Activated CD4-positive, alpha-beta T cell treated with anti-CD3 and anti-CD28 coated beads, Interleukin-2, amount 10 ng/mL, durations not matched to agents 7 days and 5 days (primary cell): Measurements from ENCODE around the gene STPG1. TPM values are rescaled to one million over a fixed set of nuclear protein-coding genes. Genes with fewer than 3 reads are reported as not detected.

ENCODE experiments used
- CTCF ChIA-PET: fragments of 350-600 bp; sonication (Branson Sonifier 250); formaldehyde crosslinking; loops from one replicate; lab custom pipeline; 2021; ENCODE audit warnings: antibody characterized with exemption; lab: Charles Lee
- POLR2A ChIA-PET: fragments of 350-600 bp; sonication (Branson Sonifier 250); formaldehyde crosslinking; loops from one replicate; lab custom pipeline; 2021; ENCODE audit warnings: antibody characterized with exemption; lab: Charles Lee
- DNase-seq: peaks from one replicate; pipeline ENCODE4 v3.0.0-alpha.2; 2020
- H3K27ac Mint-ChIP-seq: one replicate; pipeline ENCODE4 v1.8.0; 2021; ENCODE audit warnings: mild to moderate bottlenecking, moderate library complexity, mixed read lengths
- H3K27me3 Mint-ChIP-seq: one replicate; pipeline ENCODE4 v1.8.0; 2021; ENCODE audit warnings: mixed read lengths
- H3K36me3 Mint-ChIP-seq: one replicate; pipeline ENCODE4 v1.8.0; 2021; ENCODE audit warnings: low read depth, mixed read lengths
- H3K4me1 Mint-ChIP-seq: one replicate; pipeline ENCODE4 v1.8.0; 2021; ENCODE audit warnings: mixed read lengths
- H3K4me3 Mint-ChIP-seq: one replicate; pipeline ENCODE4 v1.8.0; 2021; ENCODE audit warnings: mild to moderate bottlenecking, moderate library complexity, mixed read lengths
- H3K9me3 Mint-ChIP-seq: one replicate; pipeline ENCODE4 v1.8.0; 2021; ENCODE audit warnings: mixed read lengths
- total RNA-seq, 2 experiments: library from RNA; stranded (reverse); gene quantifications; one replicate each; pipeline ENCODE4 v1.2.3, GENCODE V29; 2021

Gene STPG1
- total RNA-seq, 2 experiments from 2014 or later: 10.0 to 11.0 TPM

DNA sequence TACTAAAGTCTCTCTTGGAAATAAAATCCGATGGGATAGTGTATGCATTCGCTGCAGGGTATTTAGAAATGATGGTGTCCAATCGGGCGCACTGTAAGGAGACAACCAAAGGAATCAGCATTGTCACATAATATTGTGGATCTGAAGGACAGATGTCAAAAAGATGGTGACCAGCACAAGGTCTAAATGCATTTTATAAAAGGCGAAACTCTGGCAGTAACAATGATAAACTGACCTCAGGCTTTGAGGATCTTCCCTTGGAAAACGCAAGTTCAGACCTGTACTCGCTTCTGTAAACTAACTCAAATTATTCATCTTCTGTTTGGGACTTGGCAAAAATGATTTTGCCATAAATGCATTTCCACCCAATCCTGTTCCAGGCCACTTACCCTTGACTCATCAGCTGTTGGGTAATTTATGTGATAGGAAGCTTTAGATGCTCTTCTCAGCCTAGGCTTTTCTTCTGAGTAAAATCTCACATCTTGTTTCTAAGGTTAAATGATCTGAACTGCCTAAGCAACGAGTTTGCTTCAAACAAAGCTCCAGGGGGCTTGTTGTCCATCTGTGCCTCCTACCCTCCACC is 33.8 kb downstream of the STPG1 start:
- POLR2A ChIA-PET: no interaction called here
- Mint-ChIP-seq H3K27me3 (no peaks in the 10 kb centered on the region), H3K9me3 (no peaks in the 10 kb centered on the region), H3K4me1 (peaks cover 14% of the 10 kb centered on the region), H3K36me3 (peaks cover 10% of the 10 kb centered on the region), H3K27ac (no peak overlapping the region), H3K4me3 (no peak overlapping the region)
- CTCF ChIA-PET: interaction anchor here (1.5 to 1.7 kb wide), 2 partner anchors 13 to 181 kb away, joined by 4 to 6 read pairs; no protein-coding TSS in a partner anchor
- no peak for DNase-seq

DNA sequence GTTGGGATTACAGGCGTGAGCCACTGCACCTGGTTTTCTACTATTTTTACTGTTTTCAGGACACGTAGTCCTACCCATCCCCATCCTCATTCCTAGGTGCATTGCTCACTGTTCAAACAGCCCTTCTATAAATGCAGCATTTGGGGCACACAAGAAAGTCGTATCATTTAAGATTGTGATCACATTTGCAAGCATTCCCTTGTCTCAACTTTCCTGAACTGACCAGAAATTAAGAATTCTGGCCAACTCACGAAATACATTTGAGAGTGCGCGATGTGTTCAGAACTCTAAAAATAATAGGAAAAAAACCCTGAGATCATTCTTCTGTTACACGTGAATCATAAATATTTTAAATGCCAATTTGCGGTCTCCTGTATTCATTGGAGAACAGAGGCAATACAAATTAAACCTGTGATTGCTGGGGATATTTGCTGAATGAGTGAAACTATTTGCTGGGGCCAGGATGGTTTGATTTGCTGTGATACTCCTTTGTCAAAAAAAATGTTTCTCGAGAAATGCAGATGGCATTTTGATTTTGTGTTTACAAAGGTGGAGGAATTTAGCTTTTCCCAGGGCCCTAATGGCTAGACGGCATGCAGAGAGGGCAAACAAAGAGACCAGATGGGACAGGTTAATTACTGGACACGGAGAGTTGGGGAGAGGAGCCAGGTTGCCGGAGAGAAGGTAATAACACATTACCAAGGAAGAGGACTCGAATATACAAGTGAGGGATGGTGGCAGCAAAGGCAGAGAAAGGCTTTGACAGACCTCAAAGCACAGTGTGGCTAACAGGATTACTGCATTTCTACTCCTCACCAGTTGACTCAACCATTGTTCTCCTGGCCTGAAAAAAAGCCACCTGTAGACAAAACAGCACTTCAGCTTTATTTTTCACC is 38.4 kb downstream of the STPG1 start:
- no peak overlapping the region for H3K4me3 Mint-ChIP-seq
- CTCF ChIA-PET: interaction anchor here (1.5 kb wide), 1 partner anchor 9 kb away, joined by 3 read pairs; no protein-coding TSS in a partner anchor

GRCh38 chr1:24373710-24374109 is 39.9 kb downstream of the STPG1 start:
- Mint-ChIP-seq H3K4me1 (no peaks in the 10 kb centered on the region), H3K4me3 (no peak overlapping the region), H3K27me3 (no peaks in the 10 kb centered on the region), H3K9me3 (no peaks in the 10 kb centered on the region), H3K36me3 (peaks cover under 1% of the 10 kb centered on the region), H3K27ac (no peak overlapping the region)
- no peak for DNase-seq
- ChIA-PET POLR2A (no interaction called here), CTCF (interaction anchor here (0.8 to 1.2 kb wide), 4 partner anchors 11 to 153 kb away, joined by 3 to 4 read pairs (median 3); no protein-coding TSS in a partner anchor)

More for the DNA sequence above, 38.4 kb downstream of the STPG1 start:
- Mint-ChIP-seq H3K9me3 (no peaks in the 10 kb centered on the region), H3K36me3 (peaks cover 5% of the 10 kb centered on the region), H3K27ac (no peak overlapping the region), H3K27me3 (no peaks in the 10 kb centered on the region), H3K4me1 (no peaks in the 10 kb centered on the region)
- POLR2A ChIA-PET: no interaction called here
- no peak for DNase-seq

DNA sequence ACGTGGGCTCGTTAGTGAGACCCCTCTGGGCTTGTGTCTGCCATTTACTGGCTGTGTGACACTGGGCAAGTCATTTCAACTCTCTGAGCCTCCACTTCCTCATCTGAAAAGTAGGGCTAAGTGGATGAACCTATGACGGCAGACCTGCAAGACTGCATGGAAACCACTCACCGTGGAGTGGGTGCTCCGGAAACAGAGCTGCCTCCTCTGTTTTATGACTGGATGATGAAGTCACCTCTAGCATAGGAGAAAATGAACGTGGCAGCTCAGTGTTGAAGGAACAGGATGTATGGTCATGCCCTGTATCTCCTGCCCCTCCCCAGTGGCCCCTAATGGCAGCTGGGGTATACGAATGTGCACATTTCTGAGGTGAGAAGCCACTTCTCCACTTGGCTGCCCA is 40.5 kb downstream of the STPG1 start:
- H3K4me3 Mint-ChIP-seq: no peak overlapping the region
- no peaks in the 10 kb centered on the region for H3K9me3 Mint-ChIP-seq
- H3K27me3 Mint-ChIP-seq: no peaks in the 10 kb centered on the region
- no peaks in the 10 kb centered on the region for H3K36me3 Mint-ChIP-seq
- ChIA-PET CTCF (interaction anchor here (0.8 to 1.0 kb wide), 2 partner anchors 15 to 152 kb away, joined by 3 to 4 read pairs; no protein-coding TSS in a partner anchor), POLR2A (no interaction called here)
- no peak for DNase-seq
- H3K27ac Mint-ChIP-seq: no peak overlapping the region
- H3K4me1 Mint-ChIP-seq: no peaks in the 10 kb centered on the region

DNA sequence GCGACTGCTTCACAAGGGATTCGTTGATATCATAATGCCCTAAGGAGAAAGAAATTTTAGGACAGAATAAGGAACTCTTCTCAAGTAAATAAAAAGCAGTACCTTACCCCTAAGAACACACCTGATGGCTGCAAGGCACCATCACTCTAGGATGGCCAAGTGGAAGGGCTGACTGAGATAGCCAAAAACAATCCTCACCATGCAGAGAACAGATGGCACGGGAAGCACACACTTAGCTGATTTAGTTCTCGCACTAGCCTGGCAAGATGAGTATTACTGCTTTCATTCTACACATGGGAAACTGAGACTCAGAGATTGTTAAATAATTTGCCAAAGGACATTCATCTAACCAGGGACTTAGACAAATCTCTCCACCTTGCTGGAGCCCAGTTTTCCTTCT is 43.8 kb downstream of the STPG1 start:
- Mint-ChIP-seq H3K27me3 (no peaks in the 10 kb centered on the region), H3K27ac (no peak overlapping the region), H3K9me3 (no peaks in the 10 kb centered on the region), H3K4me1 (peaks cover 14% of the 10 kb centered on the region), H3K4me3 (no peak overlapping the region), H3K36me3 (no peaks in the 10 kb centered on the region)
- ChIA-PET CTCF (interaction anchor here (0.7 to 0.8 kb wide), 2 partner anchors 54 to 311 kb away, joined by 3 to 4 read pairs; no protein-coding TSS in a partner anchor), POLR2A (no interaction called here)
- DNase-seq: no peak

DNA sequence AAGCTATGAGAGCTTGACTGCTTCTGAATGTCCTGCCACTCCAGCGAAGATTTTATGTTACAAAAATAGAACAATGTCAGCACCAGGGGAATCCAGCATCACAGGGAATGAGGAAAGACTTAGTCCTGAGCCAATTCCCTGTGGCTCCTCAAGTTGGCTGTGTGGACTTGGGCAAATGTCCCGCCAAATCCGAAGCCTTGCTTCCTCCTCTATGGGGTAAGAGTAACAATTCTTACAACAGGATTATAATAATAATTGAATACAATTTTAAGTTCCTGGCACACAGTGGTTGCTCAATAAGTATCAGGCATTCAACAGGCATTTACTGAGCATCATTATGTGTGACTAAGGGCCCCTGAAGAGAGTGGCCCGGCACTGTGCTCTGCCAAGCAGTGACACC is 44.4 kb downstream of the STPG1 start:
- no peak for DNase-seq
- no peaks in the 10 kb centered on the region for H3K36me3 Mint-ChIP-seq
- ChIA-PET POLR2A (no interaction called here), CTCF (interaction anchor here (0.8 to 2.2 kb wide), 4 partner anchors 23 to 1166 kb away, joined by 3 to 6 read pairs (median 4); partner anchors contain the start of gene NIPAL3)
- no peaks in the 10 kb centered on the region for H3K9me3 Mint-ChIP-seq
- no peak overlapping the region for H3K27ac Mint-ChIP-seq
- H3K4me1 Mint-ChIP-seq: peaks cover 16% of the 10 kb centered on the region
- H3K27me3 Mint-ChIP-seq: no peaks in the 10 kb centered on the region
- H3K4me3 Mint-ChIP-seq: no peak overlapping the region

- ChIA-PET POLR2A (no interaction called here), CTCF (interaction anchor here (1.0 to 2.2 kb wide), 7 partner anchors 13 to 216 kb away, joined by 3 to 8 read pairs (median 4); no protein-coding TSS in a partner anchor)
- Mint-ChIP-seq H3K4me1 (peaks cover 16% of the 10 kb centered on the region), H3K4me3 (no peak overlapping the region), H3K27me3 (no peaks in the 10 kb centered on the region), H3K9me3 (no peaks in the 10 kb centered on the region), H3K36me3 (no peaks in the 10 kb centered on the region), H3K27ac (no peak overlapping the region)
- DNase-seq: no peak
Measured at GRCh38 chr1:24366707-24367106, 46.9 kb downstream of the STPG1 start.

GRCh38 chr1:24364975-24365678 is 48.5 kb downstream of the STPG1 start:
- POLR2A ChIA-PET: no interaction called here
- peaks cover 16% of the 10 kb centered on the region for H3K4me1 Mint-ChIP-seq
- H3K27ac Mint-ChIP-seq: no peak overlapping the region
- H3K36me3 Mint-ChIP-seq: no peaks in the 10 kb centered on the region
- H3K27me3 Mint-ChIP-seq: no peaks in the 10 kb centered on the region
- H3K9me3 Mint-ChIP-seq: no peaks in the 10 kb centered on the region
- CTCF ChIA-PET: interaction anchor here (1.2 to 1.7 kb wide), 6 partner anchors 12 to 163 kb away, joined by 3 to 6 read pairs (median 4); no protein-coding TSS in a partner anchor
- DNase-seq: peak; percentile 37
- no peak overlapping the region for H3K4me3 Mint-ChIP-seq

DNA sequence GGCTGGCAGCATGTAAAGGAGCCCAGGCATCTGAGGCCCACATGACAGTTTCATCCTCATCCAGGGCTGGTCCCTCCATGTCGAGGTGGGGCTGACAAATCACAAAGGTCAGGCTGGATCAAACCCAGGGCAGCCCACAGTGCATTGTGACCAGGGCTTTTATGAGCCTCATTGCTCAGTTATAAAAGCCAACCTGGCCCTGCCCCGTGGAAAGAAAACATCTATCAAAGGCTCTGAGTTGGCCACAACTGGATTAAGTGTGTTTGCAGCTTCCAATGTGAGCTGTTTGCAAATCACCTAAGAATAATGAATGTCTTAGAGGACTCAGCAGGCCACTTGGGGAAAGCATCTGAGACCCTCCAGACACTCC is 49.0 kb downstream of the STPG1 start:
- no peak for DNase-seq
- H3K27me3 Mint-ChIP-seq: no peaks in the 10 kb centered on the region
- peaks cover 16% of the 10 kb centered on the region for H3K4me1 Mint-ChIP-seq
- CTCF ChIA-PET: interaction anchor here (0.9 to 1.2 kb wide), 2 partner anchors 26 to 27 kb away, joined by 3 read pairs; no protein-coding TSS in a partner anchor
- no peaks in the 10 kb centered on the region for H3K9me3 Mint-ChIP-seq
- no peaks in the 10 kb centered on the region for H3K36me3 Mint-ChIP-seq
- H3K27ac Mint-ChIP-seq: no peak overlapping the region
- POLR2A ChIA-PET: no interaction called here
- H3K4me3 Mint-ChIP-seq: no peak overlapping the region

DNA sequence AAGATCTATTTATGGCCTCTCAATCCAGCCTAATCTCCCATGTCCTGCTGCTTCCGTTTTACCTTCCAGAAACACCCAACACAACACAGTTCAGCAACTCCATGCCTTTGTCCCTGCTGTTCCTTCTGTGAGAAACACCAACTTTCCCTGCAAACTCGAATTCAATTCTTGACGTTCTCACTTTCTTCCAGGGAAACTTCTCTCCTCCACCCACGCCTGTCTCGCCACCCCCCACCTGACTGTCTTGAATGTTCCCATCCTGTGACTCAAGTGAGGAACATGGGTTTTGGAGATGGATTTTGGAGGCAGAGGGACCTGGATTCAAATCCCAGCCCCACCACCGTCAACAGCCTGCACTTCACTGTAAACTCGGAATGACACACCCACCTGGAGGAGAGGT is 49.6 kb downstream of the STPG1 start:
- no peaks in the 10 kb centered on the region for H3K9me3 Mint-ChIP-seq
- H3K36me3 Mint-ChIP-seq: no peaks in the 10 kb centered on the region
- ChIA-PET CTCF (interaction anchor here (0.6 to 0.9 kb wide), 2 partner anchors 28 to 135 kb away, joined by 3 read pairs; no protein-coding TSS in a partner anchor), POLR2A (no interaction called here)
- peaks cover 16% of the 10 kb centered on the region for H3K4me1 Mint-ChIP-seq
- H3K27ac Mint-ChIP-seq: no peak overlapping the region
- H3K4me3 Mint-ChIP-seq: no peak overlapping the region
- no peak for DNase-seq
- no peaks in the 10 kb centered on the region for H3K27me3 Mint-ChIP-seq

DNA sequence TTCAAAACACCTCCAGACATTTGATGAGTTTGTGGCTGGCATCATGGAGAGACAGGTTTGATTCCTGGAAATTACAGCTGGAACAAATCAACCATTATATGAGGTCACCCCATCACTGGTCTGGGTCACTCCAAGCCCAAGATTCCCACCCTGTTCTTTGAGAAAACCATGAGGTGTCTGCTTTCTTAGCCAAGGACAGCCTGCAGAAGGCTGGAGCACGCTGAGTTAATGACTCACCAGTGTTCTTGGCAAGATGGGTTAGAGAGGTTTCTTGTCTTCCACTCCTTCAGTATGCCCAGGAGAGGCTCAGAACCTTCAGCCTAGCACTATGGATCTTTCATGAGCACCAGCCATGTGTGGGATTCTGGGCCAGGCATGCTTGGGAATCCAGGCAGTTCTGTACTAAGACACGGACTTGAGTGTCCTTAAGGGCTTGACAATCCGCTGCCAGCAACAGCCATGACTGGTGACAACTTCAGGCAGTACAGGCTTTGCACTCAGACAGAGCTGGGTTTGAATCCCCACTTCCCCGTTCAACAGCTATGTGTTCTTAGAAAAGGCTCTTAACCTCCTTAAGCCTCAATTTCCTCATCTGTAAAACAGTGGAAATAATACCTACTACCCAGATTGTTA is 50.5 kb downstream of the STPG1 start:
- Mint-ChIP-seq H3K36me3 (no peaks in the 10 kb centered on the region), H3K4me3 (no peak overlapping the region), H3K9me3 (no peaks in the 10 kb centered on the region), H3K27ac (no peak overlapping the region), H3K27me3 (no peaks in the 10 kb centered on the region), H3K4me1 (peaks cover 16% of the 10 kb centered on the region)
- DNase-seq: no peak
- ChIA-PET POLR2A (no interaction called here), CTCF (interaction anchor here (1.6 kb wide), 1 partner anchor 22 kb away, joined by 6 read pairs; no protein-coding TSS in a partner anchor)

DNA sequence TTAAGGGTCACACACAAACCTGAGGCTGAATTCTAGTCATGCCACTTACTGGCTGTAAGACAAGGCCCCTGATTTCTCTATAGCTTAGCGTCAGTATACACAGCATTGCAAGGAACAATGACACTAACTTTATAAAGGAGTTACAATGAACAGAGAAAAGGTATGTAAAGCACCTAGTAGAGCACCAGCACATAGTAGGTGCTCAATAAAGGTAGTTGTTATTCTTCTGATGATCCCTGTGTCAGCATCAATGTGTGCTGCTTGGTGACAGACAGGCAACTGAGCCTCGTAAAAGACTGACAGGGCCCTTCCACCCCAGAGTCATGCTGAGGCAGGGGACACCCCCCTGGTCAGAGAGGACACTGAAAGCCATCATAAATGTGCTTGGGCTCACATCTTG is 51.2 kb downstream of the STPG1 start:
- Mint-ChIP-seq H3K4me1 (peaks cover 16% of the 10 kb centered on the region), H3K27me3 (no peaks in the 10 kb centered on the region)
- CTCF ChIA-PET: interaction anchor here (1.6 kb wide), 1 partner anchor 22 kb away, joined by 6 read pairs; no protein-coding TSS in a partner anchor

More for the DNA sequence above, 51.2 kb downstream of the STPG1 start:
- Mint-ChIP-seq H3K36me3 (peaks cover 3% of the 10 kb centered on the region), H3K27ac (no peak overlapping the region), H3K4me3 (no peak overlapping the region), H3K9me3 (no peaks in the 10 kb centered on the region)
- POLR2A ChIA-PET: no interaction called here
- no peak for DNase-seq
